Measurements from ENCODE around the gene CLEC4C. TPM values are rescaled to one million over a fixed set of nuclear protein-coding genes. Genes with fewer than 3 reads are reported as not detected.
A peak's percentile ranks its signal among the peaks of the same experiment; 100 is the strongest.

Gene CLEC4C
- total and polyA plus RNA-seq, 10 of the 15 experiments (the other 5 are each of a cell fraction or from before 2014, with no cell fraction given), result 0.38 to 12.2 (median 4.6) TPM

- Histone ChIP-seq H3K27ac (ENCODE audit: control insufficient read depth, insufficient read depth) (peak overlapping the region; percentile 65), H3K79me2 (ENCODE audit: control insufficient read depth, insufficient read depth, low read length) (no peaks in the 10 kb centered on the region), H3K4me2 (ENCODE audit: control insufficient read depth, insufficient read depth) (peak overlapping the region; percentile 47), H3K4me3 (no peak overlapping the region), H2AFZ (ENCODE audit: control insufficient read depth, low read depth, low read length) (peak overlapping the region; percentile 49; the same call in 1 of the 2 replicates), H3K9me3 (replicated peaks; ENCODE audit: control insufficient read depth, insufficient read depth, low read length) (no peaks in the 10 kb centered on the region), H3K27me3 (replicated peaks in 1 of 2; ENCODE audit: control insufficient read depth in 2 of 2, insufficient read depth in 2 of 2, low read length in 1 of 2) (no peaks in the 10 kb centered on the region), H4K20me1 (ENCODE audit: control insufficient read depth, insufficient read depth) (no peaks in the 10 kb centered on the region), H3K4me1 (ENCODE audit: control insufficient read depth, insufficient read depth, low read length) (peaks cover 32% of the 10 kb centered on the region), H3K9ac (ENCODE audit: control insufficient read depth, insufficient read depth, low read length) (peak overlapping the region; percentile 15; the same call in 1 of the 2 replicates), H3K36me3 (ENCODE audit: control insufficient read depth in 2 of 2, insufficient read depth in 2 of 2, low read length in 1 of 2) (no peaks in the 10 kb centered on the region)
- FAIRE-seq (no peak), DNase-seq (ENCODE audit: low read depth, low spot score) (no peak), ATAC-seq (no peak)
- WGBS (ENCODE audit: insufficient coverage, insufficient replicate concordance, low lambda C conversion rate, missing lambda C conversion rate), result 15% methylated on average over 4 of the region's 4 CpGs
- ChIA-PET POLR2A (no interaction called here), CTCF (no interaction called here), SMC1A (ENCODE audit: uncharacterized antibody, unreplicated experiment) (no interaction called here), RAD21 (ENCODE audit: unreplicated experiment) (no interaction called here)
- BruUV-seq (replicated peaks), result no TSS peak
- in situ Hi-C loops (cut with MboI), result no loop called here
- intact Hi-C loops (cut with micrococcal nuclease; ENCODE audit: unreplicated experiment), result no loop called here
- TF ChIP-seq MLLT1 (IDR thresholded peaks at IDR 0.05) (no peak), CTCF (IDR thresholded peaks at IDR 0.05 in 2 of 3, conservative IDR thresholded peaks at IDR 0.05 in 1 of 3; ENCODE audit: control insufficient read depth in 2 of 3, extremely low read depth in 1 of 3, insufficient read depth in 1 of 3, low read depth in 3 of 3, low read length in 3 of 3) (no peak), RELB (IDR thresholded peaks at IDR 0.05; ENCODE audit: low read depth) (no peak), TCF3 (IDR thresholded peaks at IDR 0.05; ENCODE audit: borderline replicate concordance, insufficient read depth, low read depth, low read length) (no peak), SPI1 (IDR thresholded peaks at IDR 0.05; ENCODE audit: borderline replicate concordance, insufficient read depth, low read depth, low read length) (no peak), NFIC (IDR thresholded peaks at IDR 0.05; ENCODE audit: low read depth, low read length) (no peak), CBFB (IDR thresholded peaks at IDR 0.05; ENCODE audit: low read depth) (no peak), NFXL1 (IDR thresholded peaks at IDR 0.05; ENCODE audit: borderline replicate concordance) (no peak), EED (IDR thresholded peaks at IDR 0.05; ENCODE audit: low read depth) (no peak), ZNF207 (IDR thresholded peaks at IDR 0.05; ENCODE audit: borderline replicate concordance) (no peak), KDM1A (IDR thresholded peaks at IDR 0.05; ENCODE audit: borderline replicate concordance) (no peak), SIN3A (IDR thresholded peaks at IDR 0.05; ENCODE audit: low read depth, low read length) (no peak), TBL1XR1 (IDR thresholded peaks at IDR 0.05; ENCODE audit: low read depth, low read length) (no peak), POLR2AphosphoS2 (IDR thresholded peaks at IDR 0.05; ENCODE audit: low read depth, low read length) (no peak), FOXK2 (IDR thresholded peaks at IDR 0.05) (no peak), E2F4 (IDR thresholded peaks at IDR 0.05; ENCODE audit: low read depth, low read length) (no peak), KLF5 (IDR thresholded peaks at IDR 0.05; ENCODE audit: partially characterized antibody) (no peak), PKNOX1 (IDR thresholded peaks at IDR 0.05) (no peak), HDAC2 (IDR thresholded peaks at IDR 0.05) (no peak)
Observed at GRCh38 chr12:7748852-7749251, 1.7 kb upstream of the CLEC4C start.
